AG04450 (cell line): ENCODE data around the gene GRID1. TPM values are rescaled to one million over a fixed set of nuclear protein-coding genes. Genes with fewer than 3 reads are reported as not detected.

Source experiments
- CTCF ChIA-PET: fragments of 300-600, 350-600 bp; formaldehyde crosslinking; extraction: SDS; loops from one replicate; lab custom pipeline; 2022; ENCODE audit warnings: antibody characterized with exemption, inconsistent platforms; lab: Charles Lee
- POLR2A ChIA-PET: fragments of 350-600 bp; formaldehyde crosslinking; extraction: SDS; loops from one replicate; lab custom pipeline; 2021; ENCODE audit warnings: antibody characterized with exemption, inconsistent platforms; lab: Yijun Ruan, JAX
- DNase-seq: peaks from one replicate; pipeline ENCODE4 v3.0.0-alpha.2; 2011; ENCODE audit warnings: low read depth, low spot score
- H3K27ac ChIP-seq: one replicate; pipeline ENCODE4 v1.5.1; 2012; ENCODE audit warnings: low read depth, low read length, control low read depth
- H3K27me3 ChIP-seq: one replicate; pipeline ENCODE4 v1.6.0; 2012; ENCODE audit warnings: low read length; ENCODE audit not compliant: control insufficient read depth, insufficient read depth
- H3K4me3 ChIP-seq: 2 replicates; pipeline ENCODE4 v1.5.1; 2011; ENCODE audit warnings: mild to moderate bottlenecking, low read depth, low read length, control low read depth
- H3K9me3 ChIP-seq: 2 replicates; pipeline ENCODE4 v1.5.1; 2012; ENCODE audit warnings: low read length; ENCODE audit not compliant: control insufficient read depth, insufficient read depth
- polyA plus RNA-seq: library from polyadenylated mRNA; depleted of rRNA; stranded (reverse); fragments of >200 nt; gene quantifications from 2 replicates; pipeline ENCODE4 v1.2.3, GENCODE V29; 2011
- TF ChIP-seq, protein P1 (sequence below): IDR thresholded peaks from 2 replicates; pipeline ENCODE4 v1.5.1; 2011; ENCODE audit warnings: low read depth, low read length, control low read depth, inconsistent platforms

The GRID1 gene
- polyA plus RNA-seq, 1 experiment, result not detected

DNA sequence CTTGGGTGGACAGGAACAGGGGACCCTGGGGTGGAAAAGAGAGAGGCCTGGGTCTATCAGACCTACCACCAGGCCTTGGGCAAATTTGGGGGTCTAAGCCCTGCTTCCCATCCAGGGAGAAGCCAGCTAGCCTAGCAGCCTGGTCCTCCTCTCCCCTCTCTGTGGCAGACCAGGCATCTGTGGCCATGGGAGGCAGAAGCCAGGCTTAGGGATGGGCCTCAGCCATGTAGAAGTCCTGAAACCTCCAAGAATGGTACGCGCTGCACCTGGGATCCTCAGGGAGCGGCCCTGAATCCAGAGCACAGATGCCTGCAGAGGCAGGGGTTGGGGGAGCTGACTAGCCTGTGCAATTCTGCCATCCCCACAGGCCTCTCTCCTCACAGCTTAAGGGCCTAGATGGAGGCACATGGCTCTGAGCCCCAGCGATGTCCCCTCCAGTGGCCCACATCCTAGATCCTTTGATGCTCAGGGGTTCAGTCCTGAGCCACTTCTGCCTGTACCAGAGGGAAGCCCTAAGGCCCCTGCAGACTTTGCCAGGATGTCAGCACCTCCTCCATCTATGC is 21.2 kb downstream of the GRID1 start:
- no peak for DNase-seq
- CTCF ChIA-PET, result no interaction called here
- Histone ChIP-seq H3K4me3 (no peak overlapping the region), H3K27me3 (peaks cover 6% of the 10 kb centered on the region), H3K9me3 (no peaks in the 10 kb centered on the region), H3K27ac (no peak overlapping the region)
- POLR2A ChIA-PET, result no interaction called here
- TF ChIP-seq, protein P1, sequence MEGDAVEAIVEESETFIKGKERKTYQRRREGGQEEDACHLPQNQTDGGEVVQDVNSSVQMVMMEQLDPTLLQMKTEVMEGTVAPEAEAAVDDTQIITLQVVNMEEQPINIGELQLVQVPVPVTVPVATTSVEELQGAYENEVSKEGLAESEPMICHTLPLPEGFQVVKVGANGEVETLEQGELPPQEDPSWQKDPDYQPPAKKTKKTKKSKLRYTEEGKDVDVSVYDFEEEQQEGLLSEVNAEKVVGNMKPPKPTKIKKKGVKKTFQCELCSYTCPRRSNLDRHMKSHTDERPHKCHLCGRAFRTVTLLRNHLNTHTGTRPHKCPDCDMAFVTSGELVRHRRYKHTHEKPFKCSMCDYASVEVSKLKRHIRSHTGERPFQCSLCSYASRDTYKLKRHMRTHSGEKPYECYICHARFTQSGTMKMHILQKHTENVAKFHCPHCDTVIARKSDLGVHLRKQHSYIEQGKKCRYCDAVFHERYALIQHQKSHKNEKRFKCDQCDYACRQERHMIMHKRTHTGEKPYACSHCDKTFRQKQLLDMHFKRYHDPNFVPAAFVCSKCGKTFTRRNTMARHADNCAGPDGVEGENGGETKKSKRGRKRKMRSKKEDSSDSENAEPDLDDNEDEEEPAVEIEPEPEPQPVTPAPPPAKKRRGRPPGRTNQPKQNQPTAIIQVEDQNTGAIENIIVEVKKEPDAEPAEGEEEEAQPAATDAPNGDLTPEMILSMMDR, result no peak

DNA sequence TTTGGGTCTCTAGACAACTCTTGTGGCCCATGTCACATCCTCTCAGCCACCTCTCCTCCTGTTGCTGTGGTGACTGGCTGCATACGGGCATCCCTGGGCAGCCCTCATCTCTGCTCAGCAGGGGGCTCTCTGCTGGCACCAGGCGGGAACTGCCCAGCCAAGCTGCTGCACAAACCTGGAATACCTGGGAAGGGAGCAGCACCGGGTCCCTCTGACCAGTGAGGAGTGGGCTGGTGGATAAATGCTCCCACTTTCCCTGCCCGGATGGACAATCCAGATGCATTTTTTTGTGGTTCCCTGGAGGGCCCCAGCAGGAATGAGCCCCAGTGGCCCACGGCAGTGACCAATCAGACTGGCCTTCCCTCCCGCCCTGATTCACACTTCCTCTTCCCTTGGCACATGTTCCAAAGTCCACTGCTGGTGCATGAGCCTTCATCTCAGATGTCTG is 21.9 kb downstream of the GRID1 start:
- H3K27ac ChIP-seq, result no peak overlapping the region
- TF ChIP-seq, protein P1, result no peak
- no peak for DNase-seq
- POLR2A ChIA-PET, result no interaction called here
- peaks cover 3% of the 10 kb centered on the region for H3K27me3 ChIP-seq
- H3K9me3 ChIP-seq, result no peaks in the 10 kb centered on the region
- CTCF ChIA-PET, result no interaction called here
- H3K4me3 ChIP-seq, result no peak overlapping the region

DNA sequence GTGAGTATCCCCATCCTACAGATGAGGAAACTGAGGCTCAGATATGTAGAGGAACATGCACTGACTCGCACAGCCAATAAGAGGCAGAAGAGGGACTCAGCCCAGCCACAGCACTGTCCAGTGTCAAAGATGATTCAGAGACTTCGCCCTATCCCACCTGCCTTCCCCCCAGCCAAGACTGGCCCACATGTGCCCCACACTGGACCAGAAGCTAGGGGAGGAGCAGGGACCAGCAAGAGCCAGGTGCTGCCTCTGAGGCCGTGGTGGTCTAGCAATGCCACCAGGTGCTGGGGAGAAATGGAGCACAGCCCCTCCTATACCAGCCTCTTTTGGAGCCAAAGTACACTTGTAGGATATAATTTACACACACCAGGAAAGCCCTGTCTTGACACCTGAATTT is 22.3 kb downstream of the GRID1 start:
- Histone ChIP-seq H3K27me3 (peaks cover 3% of the 10 kb centered on the region), H3K4me3 (no peak overlapping the region), H3K27ac (no peak overlapping the region), H3K9me3 (no peaks in the 10 kb centered on the region)
- ChIA-PET POLR2A (no interaction called here), CTCF (no interaction called here)
- TF ChIP-seq, protein P1, result no peak
- no peak for DNase-seq

DNA sequence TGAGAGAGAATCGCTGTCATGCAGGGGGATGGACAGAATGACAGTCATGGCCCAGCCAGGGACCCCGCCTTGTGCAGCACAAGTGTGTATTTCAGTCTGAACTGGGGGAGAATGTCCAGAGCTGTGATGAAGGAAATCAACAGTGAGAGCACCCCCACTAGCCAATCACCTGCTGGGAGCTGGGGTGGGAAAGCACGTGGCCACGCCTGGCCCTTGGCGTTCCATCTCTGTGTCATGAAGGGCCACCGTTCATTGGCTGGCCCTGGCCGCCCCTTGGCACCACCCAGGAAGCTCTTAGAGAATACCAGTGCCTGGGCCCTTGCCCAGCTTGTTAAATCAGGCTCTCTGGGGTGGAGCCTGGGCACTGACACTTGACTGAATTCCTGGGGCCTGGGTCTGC is 22.8 kb downstream of the GRID1 start:
- ChIA-PET CTCF (no interaction called here), POLR2A (no interaction called here)
- H3K9me3 ChIP-seq, result no peaks in the 10 kb centered on the region
- H3K27me3 ChIP-seq, result peaks cover 3% of the 10 kb centered on the region
- TF ChIP-seq, protein P1, result no peak
- no peak for DNase-seq
- no peak overlapping the region for H3K27ac ChIP-seq
- no peak overlapping the region for H3K4me3 ChIP-seq

DNA sequence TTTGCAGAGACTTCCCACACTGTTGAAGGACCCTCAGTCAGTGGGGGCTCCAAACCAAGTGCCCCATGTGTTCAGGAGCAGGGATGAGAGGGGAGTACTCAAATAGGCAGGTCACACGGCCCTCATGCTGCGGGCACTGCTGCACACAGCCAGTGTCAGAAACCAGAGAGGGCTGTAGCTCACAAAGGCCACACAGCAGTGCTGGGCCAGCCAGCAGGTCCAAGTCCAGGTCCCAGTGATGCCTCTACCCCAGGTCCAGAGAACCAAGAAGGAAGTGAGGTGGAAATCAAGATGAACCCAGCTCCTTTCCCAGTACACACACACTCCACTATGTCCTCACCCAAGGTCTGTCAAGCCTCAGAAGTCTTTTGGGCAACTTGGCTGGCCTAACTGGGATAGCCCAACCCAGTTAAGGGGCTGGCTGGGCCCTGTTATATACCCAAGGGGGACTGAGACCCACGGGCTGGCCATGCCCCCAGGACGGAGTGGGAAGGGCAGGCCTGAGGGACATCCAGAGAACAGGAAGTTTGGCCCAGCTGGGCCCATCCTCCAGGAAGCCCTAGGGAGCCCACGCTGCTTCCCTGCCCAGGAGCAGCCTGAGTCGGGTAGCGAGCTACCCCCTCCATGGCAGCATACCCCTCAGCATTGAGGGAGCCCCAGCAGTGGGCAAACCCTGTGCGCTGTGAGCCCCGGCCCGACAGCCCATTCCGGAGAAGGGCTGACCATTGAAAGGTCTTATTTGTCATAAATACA is 24.3 kb downstream of the GRID1 start:
- TF ChIP-seq, protein P1, result no peak
- H3K9me3 ChIP-seq, result no peaks in the 10 kb centered on the region
- H3K4me3 ChIP-seq, result no peak overlapping the region
- peaks cover 3% of the 10 kb centered on the region for H3K27me3 ChIP-seq
- ChIA-PET CTCF (no interaction called here), POLR2A (no interaction called here)
- H3K27ac ChIP-seq, result no peak overlapping the region
- DNase-seq, result no peak
